Keratinocyte (primary cell): ENCODE data around the gene CUX1. TPM values are rescaled to one million over a fixed set of nuclear protein-coding genes. Genes with fewer than 3 reads are reported as not detected.

Source experiments
- DNase-seq: peaks from one replicate; pipeline ENCODE4 v3.0.0-alpha.2; 2011; ENCODE audit warnings: low read depth, missing footprints, low spot score
- FAIRE-seq: peaks from 2 replicates; lab custom pipeline; 2011; peaks lifted over from hg19 to GRCh38; lab: Jason Lieb, UNC
- H2AFZ ChIP-seq: 2 replicates; pipeline ENCODE4 v1.6.0; 2012; ENCODE audit warnings: low read length, control low read depth, inconsistent platforms; ENCODE audit not compliant: control insufficient read depth
- H3K27ac ChIP-seq: 2 replicates; pipeline ENCODE4 v1.5.1; 2011; ENCODE audit warnings: low read length; ENCODE audit not compliant: control insufficient read depth, insufficient read depth
- H3K27me3 ChIP-seq: 3 replicates; pipeline ENCODE4 v1.6.0; 2011; ENCODE audit warnings: low read length; ENCODE audit not compliant: control insufficient read depth, insufficient read depth; ENCODE audit errors: extremely low read depth
- H3K36me3 ChIP-seq, 2 experiments: 2 replicates in 1 of 2; 3 replicates in 1 of 2; pipeline ENCODE4 v1.5.1; 2011; ENCODE audit warnings: low read length in 2 of 2, mild to moderate bottlenecking in 1 of 2; ENCODE audit not compliant: control insufficient read depth in 2 of 2, insufficient read depth in 2 of 2; ENCODE audit errors: extremely low read depth in 1 of 2
- H3K4me1 ChIP-seq: 3 replicates; pipeline ENCODE4 v1.5.1; 2011; ENCODE audit warnings: low read length; ENCODE audit not compliant: control insufficient read depth, insufficient read depth; ENCODE audit errors: extremely low read depth
- H3K4me2 ChIP-seq: 3 replicates; pipeline ENCODE4 v1.6.0; 2011; ENCODE audit warnings: low read depth, low read length; ENCODE audit not compliant: control insufficient read depth, insufficient read depth; ENCODE audit errors: extremely low read depth
- H3K4me3 ChIP-seq, 3 experiments: fragments of 200-600 bp in 1 of 3; sonication (generic) in 1 of 3; 2 replicates in 2 of 3; 3 replicates in 1 of 3; pipeline ENCODE4 v1.5.1; 2011 to 2016; ENCODE audit warnings: low read length in 3 of 3, mild to moderate bottlenecking in 3 of 3, control low read depth in 2 of 3, inconsistent platforms in 1 of 3, low read depth in 1 of 3, mixed read lengths in 1 of 3, mixed run types in 1 of 3, moderate library complexity in 1 of 3; ENCODE audit not compliant: control insufficient read depth in 2 of 3, insufficient read depth in 2 of 3; ENCODE audit errors: extremely low read depth in 1 of 3
- H3K79me2 ChIP-seq: 2 replicates; pipeline ENCODE4 v1.6.0; 2012; ENCODE audit warnings: low read length; ENCODE audit not compliant: control insufficient read depth, insufficient read depth
- H3K9ac ChIP-seq: 3 replicates; pipeline ENCODE4 v1.6.0; 2011; ENCODE audit warnings: low read length; ENCODE audit not compliant: control insufficient read depth, insufficient read depth; ENCODE audit errors: extremely low read depth
- H3K9me1 ChIP-seq: 3 replicates; pipeline ENCODE4 v1.6.0; 2011; ENCODE audit warnings: low read length; ENCODE audit not compliant: control insufficient read depth, insufficient read depth; ENCODE audit errors: extremely low read depth
- H3K9me3 ChIP-seq: 2 replicates; pipeline ENCODE4 v1.5.1; 2012; ENCODE audit warnings: low read depth, low read length; ENCODE audit not compliant: control insufficient read depth
- H4K20me1 ChIP-seq: 3 replicates; pipeline ENCODE4 v1.6.0; 2011; ENCODE audit warnings: low read length; ENCODE audit not compliant: control insufficient read depth, insufficient read depth; ENCODE audit errors: extremely low read depth
- EZH2 ChIP-seq: IDR thresholded peaks from one replicate; pipeline ENCODE4 v1.6.1; 2012; ENCODE audit warnings: inconsistent platforms, mild to moderate bottlenecking, low read length, moderate library complexity
- dilution Hi-C: fragments of 300-500 bp; cut with MboI; formaldehyde crosslinking; loops from one replicate; pipeline ENCODE4 v1.7.0; 2020; ENCODE audit warnings: low sequenced_read_pairs; ENCODE audit not compliant: extremely low pct_ligation_motif_present
- polyA plus RNA-seq, 5 experiments: library from polyadenylated mRNA; depleted of rRNA in 3 of 5; stranded (reverse) in 3 of 5; stranded (forward) in 1 of 5; unstranded in 1 of 5; fragments of >200 nt; gene quantifications; 1 replicate in 1 of 5; 2 replicates in 3 of 5; 3 replicates in 1 of 5; pipeline versions ENCODE4 v1.2.1 to v1.2.3, GENCODE V29; 2011 to 2012; ENCODE audit warnings: missing spikeins in 2 of 5, low read depth in 1 of 5, low replicate concordance in 1 of 5
- TF ChIP-seq, protein P1 (sequence below), 3 experiments: IDR thresholded peaks in 1 of 3; conservative IDR thresholded peaks in 1 of 3; optimal IDR thresholded peaks in 1 of 3; 2 replicates in 2 of 3; 3 replicates in 1 of 3; pipeline versions ENCODE3 to v1.5.1; 2011; ENCODE audit warnings: low read length in 3 of 3, mild to moderate bottlenecking in 3 of 3, moderate library complexity in 2 of 3, control low read depth in 1 of 3, inconsistent platforms in 1 of 3; ENCODE audit not compliant: insufficient read depth in 2 of 3; ENCODE audit errors: extremely low read depth in 1 of 3

Gene CUX1
- polyA plus RNA-seq, 1 donor (not counting 4 experiments of a cell fraction or from before 2014, with no cell fraction given): 18.3 TPM

DNA sequence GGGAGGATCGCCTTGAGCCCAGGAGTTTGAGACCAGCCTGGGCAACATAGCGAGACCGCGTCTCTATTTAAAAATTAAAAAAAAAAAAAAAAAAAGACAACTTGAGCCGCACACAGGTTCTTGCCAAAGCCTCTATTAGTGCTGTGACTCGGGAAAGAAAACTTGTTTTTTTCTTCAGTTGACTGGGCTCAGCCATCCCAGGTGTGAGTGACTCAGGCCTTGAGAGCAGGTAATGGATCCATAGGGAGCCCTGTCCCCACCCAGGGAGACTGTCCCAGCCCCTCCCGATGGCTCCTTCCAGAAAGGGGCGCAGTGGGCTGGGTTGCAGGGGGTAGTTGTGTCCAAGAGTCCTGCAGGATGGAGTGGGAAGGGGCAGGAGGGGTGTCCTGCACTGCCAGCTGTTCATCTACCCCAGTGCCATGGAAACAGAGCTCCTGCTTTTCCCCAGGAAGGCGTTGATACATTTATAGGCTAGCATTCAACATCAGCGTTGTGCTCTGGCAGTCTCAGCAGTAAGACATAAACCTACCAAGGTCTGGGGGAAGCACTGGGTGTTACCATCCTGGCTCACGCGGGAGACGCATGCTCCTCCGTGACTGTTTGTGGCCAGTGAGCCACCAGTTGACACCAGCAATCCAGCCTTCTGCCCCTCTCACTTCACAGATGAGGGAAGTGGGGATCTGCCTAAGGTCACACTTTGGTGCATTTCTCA lies 126.6 kb downstream of the CUX1 start:
- no peaks in the 10 kb centered on the region for H3K9me3 ChIP-seq
- H3K9me1 ChIP-seq: peaks cover 2% of the 10 kb centered on the region
- H2AFZ ChIP-seq: no peak overlapping the region
- peaks cover 3% of the 10 kb centered on the region for H3K79me2 ChIP-seq
- no peak overlapping the region for H3K4me2 ChIP-seq
- dilution Hi-C loops: no loop called here
- no peak overlapping the region for H3K27ac ChIP-seq
- H3K27me3 ChIP-seq: no peaks in the 10 kb centered on the region
- peaks cover 3% of the 10 kb centered on the region for H4K20me1 ChIP-seq
- H3K36me3 ChIP-seq: peaks cover 0 to 2% of the 10 kb centered on the region in 2 experiments
- peaks cover 24% of the 10 kb centered on the region for H3K4me1 ChIP-seq
- TF ChIP-seq EZH2: no peak
- TF ChIP-seq, protein P1, sequence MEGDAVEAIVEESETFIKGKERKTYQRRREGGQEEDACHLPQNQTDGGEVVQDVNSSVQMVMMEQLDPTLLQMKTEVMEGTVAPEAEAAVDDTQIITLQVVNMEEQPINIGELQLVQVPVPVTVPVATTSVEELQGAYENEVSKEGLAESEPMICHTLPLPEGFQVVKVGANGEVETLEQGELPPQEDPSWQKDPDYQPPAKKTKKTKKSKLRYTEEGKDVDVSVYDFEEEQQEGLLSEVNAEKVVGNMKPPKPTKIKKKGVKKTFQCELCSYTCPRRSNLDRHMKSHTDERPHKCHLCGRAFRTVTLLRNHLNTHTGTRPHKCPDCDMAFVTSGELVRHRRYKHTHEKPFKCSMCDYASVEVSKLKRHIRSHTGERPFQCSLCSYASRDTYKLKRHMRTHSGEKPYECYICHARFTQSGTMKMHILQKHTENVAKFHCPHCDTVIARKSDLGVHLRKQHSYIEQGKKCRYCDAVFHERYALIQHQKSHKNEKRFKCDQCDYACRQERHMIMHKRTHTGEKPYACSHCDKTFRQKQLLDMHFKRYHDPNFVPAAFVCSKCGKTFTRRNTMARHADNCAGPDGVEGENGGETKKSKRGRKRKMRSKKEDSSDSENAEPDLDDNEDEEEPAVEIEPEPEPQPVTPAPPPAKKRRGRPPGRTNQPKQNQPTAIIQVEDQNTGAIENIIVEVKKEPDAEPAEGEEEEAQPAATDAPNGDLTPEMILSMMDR (optimal IDR thresholded peaks at IDR 0.05 in 1 of 3, IDR thresholded peaks at IDR 0.05 in 1 of 3, conservative IDR thresholded peaks at IDR 0.05 in 1 of 3; ENCODE audit: extremely low read depth in 1 of 3, insufficient read depth in 2 of 3, low read length in 3 of 3): no peak
- DNase-seq: no peak
- H3K4me3 ChIP-seq: no peak overlapping the region
- H3K9ac ChIP-seq: no peak overlapping the region
- no peak for FAIRE-seq

DNA sequence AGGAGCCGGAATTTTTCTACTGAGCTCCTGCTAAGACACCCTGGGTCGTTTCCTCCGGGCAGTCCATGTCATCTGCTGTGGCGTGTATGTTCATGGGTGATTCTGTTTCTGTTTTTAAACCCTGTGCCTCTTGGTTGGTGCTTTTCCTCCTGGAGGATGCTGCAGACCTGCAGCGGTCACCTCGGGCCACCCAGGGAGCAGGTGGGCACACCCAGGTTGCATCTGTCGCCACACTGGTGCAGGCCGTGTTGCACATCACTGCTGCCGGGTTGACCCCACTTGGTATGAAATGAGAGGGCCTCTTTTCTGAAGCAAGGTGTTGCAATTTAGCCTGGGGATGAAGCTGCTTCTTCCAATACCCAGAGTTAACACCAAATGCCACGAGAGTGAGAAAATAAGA lies 127.2 kb downstream of the CUX1 start:
- dilution Hi-C loops: no loop called here

More for the DNA sequence above, 127.2 kb downstream of the CUX1 start:
- peaks cover 3% of the 10 kb centered on the region for H3K79me2 ChIP-seq
- DNase-seq: no peak
- FAIRE-seq: no peak
- TF ChIP-seq, protein P1 (optimal IDR thresholded peaks at IDR 0.05 in 1 of 3, IDR thresholded peaks at IDR 0.05 in 1 of 3, conservative IDR thresholded peaks at IDR 0.05 in 1 of 3; ENCODE audit: extremely low read depth in 1 of 3, insufficient read depth in 2 of 3, low read length in 3 of 3): no peak
- no peak for TF ChIP-seq EZH2
- H3K9ac ChIP-seq: no peak overlapping the region
- H4K20me1 ChIP-seq: peaks cover 3% of the 10 kb centered on the region
- H3K36me3 ChIP-seq: peaks cover 0 to 2% of the 10 kb centered on the region in 2 experiments
- peaks cover 2% of the 10 kb centered on the region for H3K9me1 ChIP-seq
- H3K9me3 ChIP-seq: no peaks in the 10 kb centered on the region
- H3K4me2 ChIP-seq: no peak overlapping the region
- H2AFZ ChIP-seq: no peak overlapping the region
- H3K4me3 ChIP-seq: no peak overlapping the region
- peaks cover 24% of the 10 kb centered on the region for H3K4me1 ChIP-seq
- H3K27me3 ChIP-seq: no peaks in the 10 kb centered on the region
- H3K27ac ChIP-seq: no peak overlapping the region
